ENCODE data around the gene NDUFB4.

The NDUFB4 gene

GRCh38 chr3:120599211-120599610 is 3.1 kb downstream of the NDUFB4 start:
- Histone ChIP-seq H3K27me3 (no peaks in the 10 kb centered on the region), H3K36me3 (peaks cover 46% of the 10 kb centered on the region), H3K9me3 (no peaks in the 10 kb centered on the region), H3K4me3 (ENCODE audit: low read depth, low read length) (peak overlapping the region; percentile 14), H3K4me1 (peaks cover 29% of the 10 kb centered on the region)
- TF ChIP-seq, protein P1, sequence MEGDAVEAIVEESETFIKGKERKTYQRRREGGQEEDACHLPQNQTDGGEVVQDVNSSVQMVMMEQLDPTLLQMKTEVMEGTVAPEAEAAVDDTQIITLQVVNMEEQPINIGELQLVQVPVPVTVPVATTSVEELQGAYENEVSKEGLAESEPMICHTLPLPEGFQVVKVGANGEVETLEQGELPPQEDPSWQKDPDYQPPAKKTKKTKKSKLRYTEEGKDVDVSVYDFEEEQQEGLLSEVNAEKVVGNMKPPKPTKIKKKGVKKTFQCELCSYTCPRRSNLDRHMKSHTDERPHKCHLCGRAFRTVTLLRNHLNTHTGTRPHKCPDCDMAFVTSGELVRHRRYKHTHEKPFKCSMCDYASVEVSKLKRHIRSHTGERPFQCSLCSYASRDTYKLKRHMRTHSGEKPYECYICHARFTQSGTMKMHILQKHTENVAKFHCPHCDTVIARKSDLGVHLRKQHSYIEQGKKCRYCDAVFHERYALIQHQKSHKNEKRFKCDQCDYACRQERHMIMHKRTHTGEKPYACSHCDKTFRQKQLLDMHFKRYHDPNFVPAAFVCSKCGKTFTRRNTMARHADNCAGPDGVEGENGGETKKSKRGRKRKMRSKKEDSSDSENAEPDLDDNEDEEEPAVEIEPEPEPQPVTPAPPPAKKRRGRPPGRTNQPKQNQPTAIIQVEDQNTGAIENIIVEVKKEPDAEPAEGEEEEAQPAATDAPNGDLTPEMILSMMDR (IDR thresholded peaks at IDR 0.05; ENCODE audit: low read depth, low read length), result no peak
- DNase-seq, result no peak

GRCh38 chr3:120601554-120601953 is 5.4 kb downstream of the NDUFB4 start:
- peaks cover 40% of the 10 kb centered on the region for H3K4me1 ChIP-seq
- H3K4me3 ChIP-seq (ENCODE audit: low read depth, low read length), result no peak overlapping the region
- H3K9me3 ChIP-seq, result no peaks in the 10 kb centered on the region
- DNase-seq, result peak; percentile 39
- no peaks in the 10 kb centered on the region for H3K27me3 ChIP-seq
- TF ChIP-seq, protein P1 (IDR thresholded peaks at IDR 0.05; ENCODE audit: low read depth, low read length), result no peak
- peaks cover 46% of the 10 kb centered on the region for H3K36me3 ChIP-seq

DNA sequence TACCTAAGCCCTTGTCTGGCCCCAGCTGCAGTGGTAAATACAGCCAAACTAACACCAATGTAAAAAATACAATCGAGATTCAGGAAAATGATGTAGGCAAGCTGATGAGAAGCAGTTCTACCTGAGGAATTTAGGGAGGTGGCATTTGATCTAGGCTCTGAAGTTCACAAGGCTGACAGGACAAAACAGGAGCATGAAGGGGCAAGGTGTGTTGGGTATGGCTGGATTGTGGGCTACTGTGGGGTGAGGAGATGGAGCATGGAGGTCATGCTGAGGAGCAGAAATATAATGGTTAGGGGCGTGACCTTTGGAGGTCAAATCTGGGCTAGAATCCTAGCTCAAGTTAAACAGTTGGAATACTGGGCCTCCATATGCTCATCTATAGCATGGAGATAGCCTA is 6.5 kb downstream of the NDUFB4 start:
- TF ChIP-seq, protein P1 (IDR thresholded peaks at IDR 0.05; ENCODE audit: low read depth, low read length), result no peak
- Histone ChIP-seq H3K27me3 (no peaks in the 10 kb centered on the region), H3K36me3 (peaks cover 40% of the 10 kb centered on the region), H3K9me3 (no peaks in the 10 kb centered on the region), H3K4me3 (ENCODE audit: low read depth, low read length) (no peak overlapping the region), H3K4me1 (peaks cover 40% of the 10 kb centered on the region)
- DNase-seq, result no peak

GRCh38 chr3:120604382-120604781 is 8.2 kb downstream of the NDUFB4 start:
- H3K4me3 ChIP-seq (ENCODE audit: low read depth, low read length), result no peak overlapping the region
- peaks cover 27% of the 10 kb centered on the region for H3K36me3 ChIP-seq
- no peaks in the 10 kb centered on the region for H3K27me3 ChIP-seq
- no peaks in the 10 kb centered on the region for H3K9me3 ChIP-seq
- peak; percentile 24 for DNase-seq
- TF ChIP-seq, protein P1 (IDR thresholded peaks at IDR 0.05; ENCODE audit: low read depth, low read length), result no peak
- peaks cover 43% of the 10 kb centered on the region for H3K4me1 ChIP-seq

GRCh38 chr3:120604784-120605183 is 8.6 kb downstream of the NDUFB4 start:
- no peak for DNase-seq
- Histone ChIP-seq H3K27me3 (no peaks in the 10 kb centered on the region), H3K4me3 (ENCODE audit: low read depth, low read length) (no peak overlapping the region), H3K4me1 (peaks cover 39% of the 10 kb centered on the region), H3K9me3 (no peaks in the 10 kb centered on the region), H3K36me3 (peaks cover 24% of the 10 kb centered on the region)
- TF ChIP-seq, protein P1 (IDR thresholded peaks at IDR 0.05; ENCODE audit: low read depth, low read length), result 0 out of 2 replicates have a peak, but pooled peaks have one; percentile 4

DNA sequence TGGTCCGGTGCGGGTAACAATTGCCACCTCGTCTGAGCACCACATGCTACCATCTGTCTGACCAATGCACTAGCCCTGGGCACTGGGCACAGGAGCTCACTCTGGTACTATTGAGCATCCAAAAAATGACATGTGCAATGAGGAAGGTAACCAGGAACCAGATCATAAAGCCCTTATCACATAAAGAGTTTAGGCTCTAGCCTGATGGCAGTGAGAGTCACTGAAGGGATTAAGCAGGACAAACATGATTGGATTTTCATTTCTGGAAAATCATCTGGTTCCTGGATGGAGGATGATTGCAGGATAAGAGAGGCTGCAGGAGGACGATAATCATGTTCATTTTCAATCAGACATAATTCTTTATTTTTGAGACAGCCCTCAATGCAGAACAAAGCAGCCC is 12.4 kb downstream of the NDUFB4 start:
- no peak overlapping the region for H3K4me3 ChIP-seq (ENCODE audit: low read depth, low read length)
- TF ChIP-seq, protein P1 (IDR thresholded peaks at IDR 0.05; ENCODE audit: low read depth, low read length), result no peak
- peaks cover 36% of the 10 kb centered on the region for H3K4me1 ChIP-seq
- no peaks in the 10 kb centered on the region; the same call in 1 of the 2 replicates for H3K9me3 ChIP-seq
- no peaks in the 10 kb centered on the region for H3K36me3 ChIP-seq
- peak; percentile 65 for DNase-seq
- H3K27me3 ChIP-seq, result no peaks in the 10 kb centered on the region

Data from BE2C (cell line).